SK-N-SH (cell line): ENCODE data around the gene E2F3. TPM values are rescaled to one million over a fixed set of nuclear protein-coding genes. Genes with fewer than 3 reads are reported as not detected.
A peak's percentile ranks its signal among the peaks of the same experiment; 100 is the strongest.

Experiments
- CTCF ChIA-PET: fragments of 300-600, 350-600 bp; formaldehyde crosslinking; extraction: SDS; loops from one replicate; lab custom pipeline; 2021; lab: Yijun Ruan, JAX
- POLR2A ChIA-PET: fragments of 350-600 bp; sonication (Branson Sonifier 250); formaldehyde crosslinking; extraction: SDS; loops from one replicate; lab custom pipeline; 2020; ENCODE audit warnings: antibody characterized with exemption, inconsistent platforms; lab: Yijun Ruan, JAX
- DNase-seq: peaks from one replicate; pipeline ENCODE4 v3.0.0; 2012
- H2AFZ ChIP-seq: fragments of 200-600 bp; sonication (generic); 2 replicates; pipeline ENCODE4 v1.8.1; 2016; ENCODE audit warnings: antibody characterized with exemption, mild to moderate bottlenecking, low read depth
- H3F3A ChIP-seq: fragments of 200-600 bp; sonication (generic); replicated peaks from 2 replicates; pipeline ENCODE3; 2016; ENCODE audit warnings: antibody characterized with exemption, mild to moderate bottlenecking; ENCODE audit not compliant: insufficient read depth
- H3K27ac ChIP-seq, 2 experiments: fragments of 200-500 bp in 1 of 2; fragments of 200-600 bp in 1 of 2; sonication (Bioruptor generic) in 1 of 2; sonication (generic), shearing (Covaris generic) in 1 of 2; 2 replicates each; pipeline versions ENCODE4 v1.5.1 to v1.6.1; 2014 to 2016; ENCODE audit warnings: low read depth in 2 of 2, inconsistent platforms in 1 of 2, low read length in 1 of 2, mild to moderate bottlenecking in 1 of 2, mixed read lengths in 1 of 2
- H3K27me3 ChIP-seq: fragments of 200-600 bp; sonication (generic), shearing (Covaris generic); 2 replicates; pipeline ENCODE4 v1.6.1; 2016; ENCODE audit warnings: mixed run types; ENCODE audit not compliant: insufficient read depth
- H3K36me3 ChIP-seq, 2 experiments: fragments of 200-500 bp in 1 of 2; fragments of 200-600 bp in 1 of 2; sonication (Bioruptor generic) in 1 of 2; sonication (generic) in 1 of 2; replicated peaks in 1 of 2; 2 replicates each; pipeline versions ENCODE3 to v1.5.1; 2014 to 2016; ENCODE audit warnings: low read length in 1 of 2, mild to moderate bottlenecking in 1 of 2; ENCODE audit not compliant: insufficient read depth in 2 of 2, control insufficient read depth in 1 of 2
- H3K4me1 ChIP-seq, 2 experiments: fragments of 200-500 bp in 1 of 2; fragments of 200-600 bp in 1 of 2; sonication (Bioruptor generic) in 1 of 2; sonication (generic), shearing (Covaris generic) in 1 of 2; 2 replicates each; pipeline versions ENCODE4 v1.5.1 to v1.6.1; 2014 to 2016; ENCODE audit warnings: low read depth in 1 of 2, low read length in 1 of 2, mixed run types in 1 of 2; ENCODE audit not compliant: insufficient read depth in 2 of 2, control insufficient read depth in 1 of 2
- H3K4me2 ChIP-seq: fragments of 200-600 bp; sonication (generic), shearing (Covaris generic); 2 replicates; pipeline ENCODE4 v1.6.1; 2017; ENCODE audit warnings: mixed run types
- H3K4me3 ChIP-seq, 2 experiments: fragments of 200-500 bp in 1 of 2; fragments of 200-600 bp in 1 of 2; sonication (Bioruptor generic) in 1 of 2; sonication (generic), shearing (Covaris generic) in 1 of 2; 2 replicates each; pipeline versions ENCODE4 v1.5.1 to v1.8.1; 2014 to 2016; ENCODE audit warnings: low read depth in 2 of 2, inconsistent platforms in 1 of 2, low read length in 1 of 2, mild to moderate bottlenecking in 1 of 2, mixed read lengths in 1 of 2, moderate library complexity in 1 of 2
- H3K79me2 ChIP-seq: fragments of 200-600 bp; sonication (generic); 2 replicates; pipeline ENCODE4 v1.8.1; 2017; ENCODE audit warnings: mild to moderate bottlenecking; ENCODE audit not compliant: insufficient read depth
- H3K9ac ChIP-seq: fragments of 200-600 bp; sonication (generic); 2 replicates; pipeline ENCODE4 v1.6.1; 2017; ENCODE audit warnings: mixed run types
- H3K9me2 ChIP-seq: fragments of 200-600 bp; sonication (generic); 2 replicates; pipeline ENCODE4 v1.6.1; 2017; ENCODE audit warnings: mixed run types
- H3K9me3 ChIP-seq: fragments of 200-600 bp; sonication (generic); 2 replicates; pipeline ENCODE4 v1.6.1; 2017; ENCODE audit warnings: mixed run types, mild to moderate bottlenecking, moderate library complexity
- H4K20me1 ChIP-seq: fragments of 200-600 bp; sonication (generic); 2 replicates; pipeline ENCODE4 v1.6.1; 2017; ENCODE audit warnings: mild to moderate bottlenecking, mixed run types; ENCODE audit not compliant: insufficient read depth
- EZH2phosphoT487 ChIP-seq: fragments of 200-600 bp; sonication (generic); IDR thresholded peaks from 2 replicates; pipeline ENCODE4 v1.6.1; 2017; ENCODE audit warnings: low read depth, mixed run types, mild to moderate bottlenecking, antibody characterized with exemption, moderate library complexity, borderline replicate concordance
- FOSL2 ChIP-seq: IDR thresholded peaks from 2 replicates; pipeline ENCODE4 v1.4.0; 2012; ENCODE audit warnings: low read depth, mild to moderate bottlenecking, moderate library complexity, borderline replicate concordance
- FOXM1 ChIP-seq: IDR thresholded peaks from 2 replicates; pipeline ENCODE4 v1.4.0; 2012; ENCODE audit warnings: low read depth, mild to moderate bottlenecking
- GABPA ChIP-seq: IDR thresholded peaks from 2 replicates; pipeline ENCODE4 v1.4.0; 2012; ENCODE audit warnings: low read depth, mild to moderate bottlenecking
- GATA2 ChIP-seq: sonication (generic); formaldehyde crosslinking; IDR thresholded peaks from 2 replicates; pipeline ENCODE4 v1.5.0; 2020; ENCODE audit warnings: mild to moderate bottlenecking, missing genetic modification reagents
- IRF3 ChIP-seq: fragments of 150-350 bp; IDR thresholded peaks from 2 replicates; pipeline ENCODE4 v1.6.1; 2016; ENCODE audit warnings: mild to moderate bottlenecking, low read depth, low read length
- JUND ChIP-seq: IDR thresholded peaks from 2 replicates; pipeline ENCODE4 v1.4.0; 2012
- MAX ChIP-seq: IDR thresholded peaks from 2 replicates; pipeline ENCODE4 v1.4.0; 2012; ENCODE audit warnings: low read depth
- MEF2A ChIP-seq: IDR thresholded peaks from 2 replicates; pipeline ENCODE4 v1.4.0; 2012; ENCODE audit warnings: low read depth, borderline replicate concordance
- MXI1 ChIP-seq: IDR thresholded peaks from 2 replicates; pipeline ENCODE4 v1.6.1; 2012; ENCODE audit warnings: mild to moderate bottlenecking, low read depth, low read length, improper control_type of control experiment
- NFIC ChIP-seq: IDR thresholded peaks from 2 replicates; pipeline ENCODE4 v1.4.0; 2012; ENCODE audit warnings: borderline replicate concordance
- PBX3 ChIP-seq: IDR thresholded peaks from 2 replicates; pipeline ENCODE4; 2012
- POLR2AphosphoS5 ChIP-seq: IDR thresholded peaks from 2 replicates; pipeline ENCODE4 v1.6.1; 2012; ENCODE audit warnings: low read depth, low read length
- RAD21 ChIP-seq: IDR thresholded peaks from 2 replicates; pipeline ENCODE4 v1.6.1; 2012; ENCODE audit warnings: mild to moderate bottlenecking, low read length
- RFX5 ChIP-seq: IDR thresholded peaks from 2 replicates; pipeline ENCODE4 v1.6.1; 2012; ENCODE audit warnings: mild to moderate bottlenecking, improper control_type of control experiment, low read length
- SMC3 ChIP-seq: IDR thresholded peaks from 2 replicates; pipeline ENCODE4 v1.6.1; 2012; ENCODE audit warnings: low read depth, low read length, improper control_type of control experiment
- TEAD4 ChIP-seq: IDR thresholded peaks from 2 replicates; pipeline ENCODE4 v1.4.0; 2012; ENCODE audit warnings: mild to moderate bottlenecking, borderline replicate concordance; ENCODE audit not compliant: insufficient read depth
- YY1 ChIP-seq: IDR thresholded peaks from 2 replicates; pipeline ENCODE4 v1.4.0; 2012; ENCODE audit warnings: low read depth, mild to moderate bottlenecking
- WGBS: methylation state at CpG from one replicate; pipeline ENCODE4 v1.1.6; 2017; ENCODE audit warnings: low lambda C conversion rate; 5-methylcytosine and 5-hydroxymethylcytosine counted together
- polyA plus RNA-seq, 3 experiments: library from polyadenylated mRNA; depleted of rRNA; stranded (reverse); fragments of >200 nt; gene quantifications; 2 replicates each; pipeline ENCODE4 v1.2.3, GENCODE V29; 2012
- small RNA-seq, 7 experiments: library from RNA; depleted of rRNA; stranded (forward); fragments of <200 nt; gene quantifications; one replicate each; pipeline ENCODE3, GENCODE V24; 2012

The E2F3 gene
- polyA plus RNA-seq, 1 of the 3 experiments (the other 2 are of a cell fraction) = 12.7 TPM

- Histone ChIP-seq H3K9ac (no peak overlapping the region), H3K27ac (no peak overlapping the region), H3K9me3 (no peaks in the 10 kb centered on the region), H3F3A (no peaks in the 10 kb centered on the region), H3K9me2 (no peaks in the 10 kb centered on the region), H3K36me3 (peaks cover 12 to 14% of the 10 kb centered on the region in 2 experiments), H2AFZ (no peak overlapping the region), H4K20me1 (no peaks in the 10 kb centered on the region), H3K79me2 (peaks cover 45% of the 10 kb centered on the region), H3K4me1 (no peaks in the 10 kb centered on the region; a peak in 1 of 4 replicates), H3K4me2 (no peak overlapping the region), H3K27me3 (no peaks in the 10 kb centered on the region), H3K4me3 (no peak overlapping the region)
- ChIA-PET POLR2A (no interaction called here), CTCF (no interaction called here)
- no peak for TF ChIP-seq SMC3
- TF ChIP-seq TEAD4 = no peak
- no peak for TF ChIP-seq IRF3
- TF ChIP-seq GATA2 (CRISPR knock-in tag) = no peak
- no peak for TF ChIP-seq FOSL2
- no peak for TF ChIP-seq MEF2A
- no peak for TF ChIP-seq PBX3
- no peak for TF ChIP-seq YY1
- no peak for TF ChIP-seq POLR2AphosphoS5
- no peak for TF ChIP-seq GABPA
- TF ChIP-seq RAD21 = no peak
- no peak for TF ChIP-seq JUND
- TF ChIP-seq FOXM1 = no peak
- no peak for TF ChIP-seq RFX5
- no peak for TF ChIP-seq MXI1
- TF ChIP-seq MAX = no peak
- no peak for DNase-seq
- 95% methylated on average over 6 of the region's 6 CpGs for WGBS
These were observed 139.7 kb downstream of the E2F3 start for GRCh38 chr6:20541382-20541781.

- no peak overlapping the region for H3K9ac ChIP-seq
- CTCF ChIA-PET = interaction anchor here (1.0 kb wide), 1 partner anchor 15 kb away, joined by 3 read pairs; no protein-coding TSS in a partner anchor
These were observed 141.4 kb downstream of the E2F3 start for GRCh38 chr6:20542927-20543602.

More at GRCh38 chr6:20542927-20543602, 141.4 kb downstream of the E2F3 start:
- Histone ChIP-seq H2AFZ (no peak overlapping the region), H3K9me3 (no peaks in the 10 kb centered on the region), H3K36me3 (peaks cover 17 to 24% of the 10 kb centered on the region in 2 experiments), H3F3A (no peaks in the 10 kb centered on the region), H3K27ac (peak overlapping the region in 1 of 2 experiments; percentile 40; a peak in 1 of 4 replicates), H3K4me2 (no peak overlapping the region), H3K27me3 (no peaks in the 10 kb centered on the region), H3K4me1 (no peaks in the 10 kb centered on the region; a peak in 1 of 4 replicates), H3K4me3 (no peak overlapping the region), H4K20me1 (no peaks in the 10 kb centered on the region), H3K79me2 (peaks cover 35% of the 10 kb centered on the region; the same call in 1 of the 2 replicates), H3K9me2 (no peaks in the 10 kb centered on the region)
- peak; percentile 20; the same call in 1 of the 2 replicates for TF ChIP-seq NFIC
- no peak for TF ChIP-seq EZH2phosphoT487
- 81% methylated on average over 2 of the region's 2 CpGs for WGBS
- POLR2A ChIA-PET = no interaction called here
- DNase-seq = no peak

Small RNA genes lying within 50 kb of the gene (small RNA-seq; reads per million reads assigned to genes)
- gene RF00019 (0 reads per million in 7 experiments), gene RNU6-141P (0 reads per million in 7 experiments)

Other genes with a start within 250 kb of the E2F3 start
- 3.0 and 3.8 TPM in 2 replicates for gene MBOAT1, start 189.4 kb upstream of the E2F3 start, polyA plus RNA-seq (2012; rRNA removed)
- 2.6 and 3.8 TPM in 2 replicates for gene CDKAL1, start 132.6 kb downstream of the E2F3 start, polyA plus RNA-seq (2012; rRNA removed)